NCI-H1417 (cell line): ENCODE data around the gene ANKRD55.

Experiments used
- DNase-seq, 3 experiments: peaks; one replicate each; lab custom pipeline; 2025; lab: John Stamatoyannopoulos, UW

ANKRD55 gene

DNA sequence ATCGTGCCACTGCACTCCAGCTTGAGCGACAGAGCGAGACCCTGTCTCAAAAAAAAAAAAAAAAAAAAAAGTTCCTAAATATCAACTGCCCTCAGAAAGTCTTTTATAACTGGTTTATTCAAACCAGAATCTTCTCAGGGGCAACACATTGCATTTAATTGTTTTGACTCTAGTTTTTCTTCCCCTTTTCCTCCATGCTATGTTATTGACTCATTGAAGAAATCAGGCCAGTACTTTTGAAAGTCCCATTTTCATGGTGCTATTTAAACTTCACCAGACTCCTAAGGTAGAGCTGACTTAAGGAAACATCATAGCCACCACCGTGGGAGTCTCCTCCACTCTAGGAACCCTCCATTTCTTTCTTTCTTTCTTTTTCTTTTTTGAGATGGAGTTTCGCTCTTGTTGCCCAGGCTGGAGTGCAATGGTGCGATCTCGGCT lies 155.3 kb downstream of the ANKRD55 start:
- DNase-seq: no peak

DNA sequence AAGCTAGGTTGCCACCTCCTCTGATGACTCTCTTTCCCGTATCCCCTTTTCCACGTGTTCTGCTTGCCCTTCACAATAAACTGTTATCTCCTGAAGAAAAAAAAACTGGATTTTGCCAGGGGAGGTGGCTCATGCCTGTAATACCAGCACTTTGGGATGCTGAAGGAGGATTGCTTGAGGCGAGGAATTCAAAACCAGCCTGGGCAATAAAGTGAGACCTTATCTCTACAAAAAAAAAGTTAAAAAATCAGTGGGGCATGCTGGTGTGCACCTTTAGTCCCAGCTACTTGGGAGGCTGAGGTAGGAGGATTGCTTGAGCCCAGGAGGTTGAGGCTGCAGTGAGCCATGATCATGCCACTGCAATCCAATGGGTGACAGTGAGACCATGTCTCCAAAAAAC lies 156.6 kb downstream of the ANKRD55 start:
- DNase-seq: no peak

DNA sequence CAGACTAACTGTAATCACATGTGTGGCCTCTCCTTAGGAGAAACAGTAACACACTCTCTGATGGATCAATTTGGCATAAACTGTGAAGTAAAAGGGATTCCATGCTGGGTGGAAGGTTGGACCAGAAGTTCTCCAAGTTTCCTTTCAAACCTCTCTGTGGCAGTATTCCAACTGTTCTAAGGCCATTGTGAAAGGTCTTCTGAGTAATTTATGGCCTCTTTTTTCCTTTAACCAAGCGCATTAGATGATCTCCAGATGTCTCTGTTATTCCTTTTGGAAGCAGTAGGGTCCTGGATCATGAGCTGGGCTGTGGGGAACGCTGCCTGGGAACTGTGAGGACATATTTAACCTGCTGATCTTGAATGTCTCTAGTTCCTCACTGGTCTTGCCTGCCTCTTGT lies 157.8 kb downstream of the ANKRD55 start:
- no peak for DNase-seq

DNA sequence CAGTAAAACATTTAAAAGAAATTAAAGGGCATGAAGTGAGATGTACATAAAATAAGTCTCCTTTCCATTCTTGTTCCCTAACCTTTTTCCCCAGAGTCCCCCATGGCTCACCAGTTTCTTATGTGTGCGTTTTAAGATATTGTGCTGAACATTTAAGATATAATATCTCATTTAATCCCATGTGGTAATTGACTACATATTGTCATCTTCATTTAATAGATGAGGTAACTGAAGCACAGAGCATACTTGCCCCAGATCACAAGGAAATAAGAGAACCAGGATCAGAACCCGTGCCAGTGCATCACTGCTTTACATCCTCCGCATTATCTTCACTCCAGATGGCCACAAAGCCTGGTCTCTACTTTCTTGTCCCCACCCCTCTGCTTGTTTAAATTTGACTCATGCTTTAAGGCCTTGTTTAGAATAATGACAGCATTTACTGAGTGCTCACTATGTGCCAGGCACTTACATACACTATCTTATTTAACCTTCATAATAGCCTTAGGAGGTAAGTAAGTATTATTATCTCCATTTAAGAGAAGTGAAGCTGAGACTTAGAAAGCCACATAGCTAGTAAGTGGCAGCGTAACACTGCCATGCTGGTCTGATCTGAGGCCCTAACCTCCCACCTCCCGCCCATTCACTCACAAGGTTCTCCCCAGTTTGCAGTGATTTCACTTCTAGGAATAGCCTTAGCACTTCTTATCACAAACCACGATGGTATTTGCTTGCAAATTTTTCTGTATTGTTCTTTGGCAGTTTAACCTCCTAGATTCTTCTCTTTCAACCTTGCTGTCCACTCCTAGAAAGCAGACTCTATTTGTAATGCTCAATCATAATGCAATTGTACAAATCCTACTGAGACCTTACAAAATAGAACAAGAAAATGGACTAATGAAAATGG lies 160.0 kb downstream of the ANKRD55 start:
- DNase-seq: no peak

DNA sequence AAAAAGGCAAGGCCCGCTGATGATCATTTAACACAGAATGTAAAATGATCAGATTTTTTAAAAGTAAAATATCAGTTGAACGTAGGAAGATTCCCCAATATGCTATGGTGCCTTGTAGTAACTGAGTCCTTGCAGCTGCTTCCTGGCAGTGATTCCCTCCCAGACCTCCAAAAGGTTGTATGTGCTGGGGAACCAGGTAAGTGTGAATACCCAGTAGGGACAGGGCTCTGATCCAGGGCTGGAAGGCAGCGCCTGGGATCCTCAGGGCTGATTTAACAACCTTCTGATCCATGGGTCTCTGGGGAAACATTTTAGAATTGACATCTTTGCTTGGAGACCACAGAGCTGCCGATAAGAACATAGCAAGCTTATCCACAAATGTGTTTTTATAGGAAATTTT lies 161.7 kb downstream of the ANKRD55 start:
- DNase-seq: no peak

DNA sequence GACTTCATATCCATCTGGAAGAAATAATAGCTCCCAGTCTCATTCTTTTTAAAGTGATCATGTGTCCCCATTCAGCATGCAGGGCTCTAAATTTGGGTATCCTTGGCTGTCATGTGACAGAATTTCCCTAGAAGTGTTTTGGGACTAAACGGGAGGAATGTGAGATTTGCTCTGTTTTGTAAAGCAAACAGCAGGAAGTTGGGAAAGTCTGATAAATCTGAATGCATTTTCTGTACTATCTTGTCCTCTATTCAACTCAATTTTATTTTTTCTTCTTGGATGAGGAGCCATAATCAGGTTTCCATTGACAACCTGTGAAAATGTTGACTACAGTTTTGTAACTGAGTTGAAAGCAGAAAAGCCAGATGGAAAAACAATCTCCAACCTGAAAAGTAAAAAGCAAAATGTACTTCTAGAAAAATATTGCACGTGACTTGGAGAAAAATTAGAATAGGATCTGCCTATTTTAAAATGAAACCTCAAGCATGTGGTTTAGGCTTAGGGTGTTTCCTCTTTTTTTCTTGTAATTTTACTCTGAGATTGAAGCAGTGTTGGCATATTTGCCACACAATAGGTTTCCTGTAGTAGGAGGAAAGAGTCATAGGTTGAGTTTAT lies 162.2 kb downstream of the ANKRD55 start:
- DNase-seq: no peak

DNA sequence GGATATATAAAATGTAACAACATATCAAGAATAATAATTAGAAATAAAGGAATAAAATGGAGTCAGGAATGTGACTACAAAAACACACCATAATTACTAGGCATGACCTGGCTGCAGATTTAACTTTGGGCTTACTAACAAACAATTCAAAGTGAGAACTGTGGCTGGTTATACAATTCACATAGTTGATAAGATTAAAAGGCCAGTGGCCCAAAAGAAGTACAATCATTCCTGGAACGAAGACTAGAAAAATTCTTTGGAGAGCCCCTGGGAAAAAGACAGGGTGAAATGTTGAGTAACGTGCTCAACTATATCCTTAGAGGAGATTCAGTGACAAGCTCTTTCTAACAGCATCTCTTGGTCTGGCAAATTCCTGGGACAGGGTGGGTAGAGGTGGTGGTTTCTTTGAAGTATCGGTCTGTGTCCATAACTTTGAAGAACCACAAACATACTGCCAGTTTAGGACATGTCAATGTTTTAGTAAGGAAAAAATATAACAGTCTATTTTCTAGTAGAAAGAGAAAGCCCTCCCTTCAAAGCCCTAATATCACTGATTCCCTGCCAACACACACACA lies 163.4 kb downstream of the ANKRD55 start:
- no peak for DNase-seq

DNA sequence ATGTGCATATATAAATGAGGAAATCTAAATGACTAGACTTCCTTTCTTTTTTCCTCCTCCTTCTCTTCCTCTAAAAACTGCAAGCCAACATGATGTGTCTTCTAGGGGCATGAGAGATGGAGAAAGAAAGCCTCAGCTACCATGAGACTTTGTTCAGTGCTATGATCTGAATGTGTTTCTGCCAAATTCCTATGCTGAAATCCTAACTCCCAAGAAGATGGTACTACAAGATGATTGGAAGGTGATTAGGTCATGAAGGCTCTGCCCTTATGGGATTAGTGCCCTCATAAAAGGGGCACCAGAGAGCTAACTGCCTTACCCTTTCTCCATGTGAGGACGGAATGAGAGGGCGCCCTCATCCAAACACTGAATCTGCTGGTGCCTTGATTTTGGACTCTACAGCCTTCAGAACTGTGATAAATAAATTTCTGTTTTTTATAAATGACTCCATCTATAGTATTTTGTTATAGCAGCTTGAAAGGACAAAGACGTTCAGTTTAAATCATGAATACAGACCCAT lies 166.1 kb downstream of the ANKRD55 start:
- DNase-seq: no peak

DNA sequence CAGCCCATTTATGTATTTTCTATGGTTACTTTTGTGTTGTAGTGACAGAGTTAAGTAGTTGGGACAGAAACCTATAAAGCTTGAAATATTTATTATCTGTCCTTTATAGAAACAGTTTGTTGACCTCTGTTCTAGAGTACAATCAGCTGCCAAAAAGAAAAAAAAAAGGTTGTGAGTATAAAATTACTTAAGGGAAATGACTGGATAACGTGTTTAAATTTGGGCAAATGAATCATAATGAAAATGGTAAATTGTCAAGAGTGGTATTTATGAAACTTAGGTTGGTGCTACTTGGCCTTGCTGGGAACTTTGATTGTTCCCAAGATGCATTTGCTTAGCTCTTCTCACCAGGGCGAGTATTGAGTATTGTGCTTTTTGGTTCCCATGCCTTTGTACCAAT lies 168.1 kb downstream of the ANKRD55 start:
- no peak for DNase-seq

DNA sequence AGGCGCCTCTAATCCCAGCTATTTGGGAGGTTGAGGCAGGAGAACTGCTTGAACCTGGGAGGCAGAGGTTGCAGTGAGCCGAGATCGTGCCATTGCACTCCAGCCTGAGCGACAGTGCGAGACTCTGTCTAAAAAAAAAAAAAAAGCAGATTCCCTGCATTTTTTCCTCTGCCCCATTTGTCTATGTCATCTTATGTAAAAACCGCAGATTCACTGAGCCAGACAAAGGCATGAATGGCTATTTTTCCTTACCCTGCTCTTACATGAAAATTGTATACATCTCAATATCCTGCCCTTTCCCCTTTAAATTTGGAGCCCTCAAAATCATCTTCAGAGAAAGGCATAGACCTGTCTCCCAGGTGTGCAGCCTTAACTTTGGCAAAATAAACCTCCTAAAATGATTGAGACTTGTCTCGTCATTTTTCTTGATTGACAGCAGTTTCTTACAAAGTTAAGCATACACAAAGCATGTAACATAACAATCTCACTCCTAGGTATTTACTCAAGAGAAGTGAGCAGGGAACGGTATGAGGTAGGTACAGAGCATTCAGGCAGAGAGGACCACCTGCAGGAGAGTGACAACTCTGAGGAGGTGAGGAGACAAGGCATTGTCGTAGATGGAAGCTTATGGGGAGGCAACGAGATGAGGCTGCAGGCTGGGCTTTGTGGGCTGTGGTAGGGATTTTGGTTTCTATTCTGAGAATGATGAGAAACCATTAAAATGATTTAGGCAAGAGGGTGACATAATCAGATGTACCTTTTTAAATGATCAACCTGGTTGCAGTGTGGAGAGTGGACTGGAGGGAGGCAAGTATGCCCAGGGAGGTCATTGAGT lies 172.6 kb downstream of the ANKRD55 start:
- no peak for DNase-seq

DNA sequence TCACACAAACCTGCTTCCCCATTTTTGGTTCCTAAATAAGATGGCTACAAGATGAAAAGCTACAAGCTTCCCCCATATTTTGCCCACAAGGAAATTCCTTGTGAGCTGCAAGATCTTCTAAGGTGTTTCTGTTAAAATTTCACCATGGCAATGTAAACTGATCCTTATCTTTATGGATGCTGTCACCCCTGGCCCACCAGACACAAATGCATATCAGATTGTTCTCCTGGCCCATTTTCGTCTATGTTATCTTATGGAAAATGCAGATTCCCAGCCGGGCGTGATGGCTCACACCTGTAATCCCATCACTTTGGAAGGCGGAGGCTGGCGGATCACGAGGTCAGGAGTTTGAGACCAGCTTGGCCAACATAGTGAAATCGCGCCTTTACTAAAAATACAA lies 173.3 kb downstream of the ANKRD55 start:
- DNase-seq: no peak

DNA sequence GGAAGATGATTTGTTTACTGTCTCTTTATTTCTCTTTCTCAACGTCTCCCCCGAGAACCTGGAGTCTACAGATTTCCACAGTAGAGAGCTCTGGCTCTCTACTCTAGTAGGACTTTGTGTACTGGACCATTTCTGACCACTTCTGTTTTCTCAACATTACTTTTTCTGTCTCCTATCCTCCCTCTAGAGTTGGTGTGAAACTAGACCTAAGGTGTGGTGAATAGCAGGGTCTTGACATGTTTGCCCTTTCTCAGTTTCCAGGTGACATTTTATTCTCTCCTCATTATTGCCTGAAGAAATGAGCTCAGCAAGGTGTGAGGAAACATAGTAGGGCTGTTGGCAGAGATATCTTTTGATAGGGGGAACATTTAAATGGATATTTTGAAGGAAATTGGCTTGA lies 176.3 kb downstream of the ANKRD55 start:
- DNase-seq: no peak

DNA sequence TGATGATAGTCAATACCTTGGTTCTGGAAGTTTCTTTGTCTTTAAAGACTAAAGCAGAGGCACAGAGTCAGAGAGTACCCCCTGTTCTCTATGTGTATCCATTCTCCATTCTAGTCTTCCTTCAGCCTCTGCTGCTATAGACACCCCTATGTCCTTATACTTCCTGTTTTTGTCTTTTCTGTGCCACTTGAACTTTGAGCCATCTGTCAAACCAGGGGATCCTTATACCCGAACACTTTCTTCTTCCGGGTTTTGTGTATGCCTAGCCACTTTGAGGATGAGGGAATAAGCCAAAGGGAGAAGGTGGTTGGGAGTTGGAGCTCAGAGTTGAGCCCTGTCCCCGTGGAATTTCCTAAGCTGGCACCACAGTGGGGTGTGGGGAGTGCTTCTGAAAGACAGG lies 177.3 kb downstream of the ANKRD55 start:
- DNase-seq: no peak

DNA sequence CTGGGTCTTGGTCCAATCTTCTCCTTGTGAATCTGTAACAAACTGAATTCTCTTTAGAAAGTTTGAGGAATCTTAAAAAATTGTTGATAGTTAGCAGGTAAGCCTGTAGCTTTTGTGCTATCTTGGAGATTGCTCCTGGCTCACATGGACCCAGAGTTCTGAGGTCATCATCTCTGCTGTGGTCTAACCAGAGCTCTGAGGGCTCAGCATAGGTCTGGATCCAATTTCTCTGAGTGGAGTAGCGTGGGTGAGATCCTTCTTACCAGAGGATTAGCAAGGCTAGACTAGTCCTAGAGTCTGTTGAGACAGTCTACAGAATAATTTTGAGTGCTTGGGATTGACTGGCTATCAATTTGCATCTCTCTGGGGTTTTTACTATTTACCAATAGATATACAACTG lies 177.8 kb downstream of the ANKRD55 start:
- DNase-seq: no peak

DNA sequence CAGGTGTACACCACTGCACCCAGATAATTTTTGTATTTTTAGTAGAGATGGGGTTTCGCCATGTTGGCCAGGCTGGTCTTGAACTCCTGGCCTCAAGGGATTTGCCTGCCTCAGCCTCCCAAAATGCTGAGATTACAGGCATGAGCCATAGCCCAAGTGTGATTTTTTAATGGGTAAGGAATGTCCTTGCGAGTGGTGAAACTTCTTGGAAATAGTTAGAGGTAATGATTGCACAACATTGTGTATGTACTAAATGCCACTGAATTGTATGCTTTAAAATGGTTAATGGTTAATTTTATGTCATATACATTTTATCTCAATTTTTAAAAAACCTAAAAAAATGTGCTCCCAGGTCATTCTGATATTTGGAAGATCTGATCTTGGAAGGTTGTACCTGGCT lies 178.5 kb downstream of the ANKRD55 start:
- DNase-seq: no peak

DNA sequence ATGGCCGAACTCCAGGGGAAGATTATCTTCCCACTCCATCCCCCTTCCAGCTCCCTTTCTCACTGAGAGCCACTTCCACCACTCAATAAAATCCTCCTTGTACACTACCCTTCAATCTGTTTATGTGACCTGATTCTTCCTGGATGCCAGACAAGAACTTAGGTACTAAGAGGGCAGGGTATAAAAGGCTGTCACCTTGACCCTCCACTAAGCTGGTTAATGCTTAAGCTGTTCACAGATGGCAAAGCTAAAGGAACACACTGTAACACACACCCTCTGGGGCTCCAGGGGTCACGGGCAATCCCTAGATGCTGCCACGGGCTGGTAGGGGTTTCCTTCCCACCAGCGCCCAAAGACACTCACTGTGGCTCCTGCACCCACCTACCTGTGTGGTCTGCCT lies 179.8 kb downstream of the ANKRD55 start:
- DNase-seq: no peak

DNA sequence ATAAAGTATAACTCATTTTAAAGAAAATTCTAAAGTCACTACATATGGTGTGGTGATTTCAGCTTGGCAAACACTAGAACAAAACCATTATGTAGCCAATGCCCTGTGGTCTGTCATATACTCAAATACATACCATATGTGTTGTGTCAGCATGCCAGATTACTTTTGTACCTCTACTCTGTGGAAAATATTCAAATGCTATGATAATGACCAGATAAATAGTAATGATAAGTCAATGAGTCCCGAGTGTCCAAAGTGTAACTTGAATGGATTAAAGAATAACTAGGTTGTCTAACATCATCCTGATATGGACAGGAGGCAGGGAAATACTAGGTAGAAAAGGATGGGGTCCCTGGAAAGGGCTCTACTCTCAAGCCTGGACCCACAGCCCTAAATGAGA lies 180.4 kb downstream of the ANKRD55 start:
- DNase-seq: no peak

DNA sequence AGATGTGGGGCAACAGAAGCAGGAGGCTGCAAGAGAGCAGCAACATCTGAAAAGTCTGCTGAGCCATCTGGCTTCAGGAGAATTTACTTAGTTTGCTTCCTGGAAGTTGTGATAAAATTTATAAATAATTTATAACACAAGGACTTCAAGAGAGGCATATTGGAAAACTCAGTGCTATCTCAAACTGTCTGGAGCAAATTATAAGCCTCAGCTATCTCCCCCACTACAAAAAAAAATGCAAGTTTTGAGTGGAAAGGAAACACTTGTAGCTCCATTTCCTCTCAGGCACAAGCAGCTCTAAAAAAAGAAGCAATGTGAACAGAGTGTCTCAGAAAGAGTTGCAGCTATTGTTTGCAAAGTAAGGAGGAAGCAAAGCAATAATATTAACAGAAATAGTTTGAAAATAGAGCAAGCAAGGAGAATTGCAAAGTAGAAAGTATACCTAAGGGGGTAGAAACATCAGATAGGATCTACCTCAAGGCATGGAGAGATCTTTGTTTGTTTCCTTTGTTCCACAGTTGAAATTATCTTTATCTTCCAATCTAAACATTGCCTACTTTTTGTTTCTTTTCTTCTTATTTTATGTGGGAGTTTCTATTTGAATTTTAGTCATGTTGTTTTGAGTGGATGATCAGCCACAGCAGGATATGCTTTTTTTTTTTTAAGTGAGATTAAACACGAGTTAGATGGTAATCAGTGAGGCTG lies 182.4 kb downstream of the ANKRD55 start:
- peak in 1 of 3 experiments; percentile 43 for DNase-seq
